ENCODE results near the gene ADK.

- TF ChIP-seq POLR2AphosphoS5 (IDR thresholded peaks at IDR 0.05) (no peak), CTCF (IDR thresholded peaks at IDR 0.05) (no peak)
These were observed 273.5 kb downstream of the ADK start for GRCh38 chr10:74424565-74424964.

Data from gastroesophageal sphincter (tissue), 3 donors.